ENCODE measurements around the gene FHOD3. TPM values are rescaled to one million over a fixed set of nuclear protein-coding genes. Genes with fewer than 3 reads are reported as not detected.

Gene FHOD3
- total RNA-seq, 1 donor from 2014 or later = 33.3 TPM

DNA sequence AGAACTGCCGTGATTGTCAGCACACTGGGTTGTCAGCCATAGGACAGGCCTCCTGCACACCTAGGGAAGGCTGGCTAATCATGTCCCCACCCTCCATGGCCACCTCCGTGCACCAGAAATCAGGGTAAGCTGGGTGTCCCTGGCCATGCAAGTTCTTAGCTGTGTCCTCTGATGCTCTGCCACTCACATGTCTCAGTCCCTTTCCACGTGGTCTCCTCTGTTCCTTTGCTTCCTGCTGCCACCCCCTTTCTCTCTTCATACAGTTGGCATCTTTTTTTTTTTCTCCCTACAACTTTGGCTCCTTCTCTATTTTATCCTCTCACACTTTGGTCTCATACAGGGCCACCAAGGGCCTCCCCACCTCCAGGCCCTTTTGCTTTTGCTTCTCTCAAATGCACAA, 377.6 kb downstream of the FHOD3 start:
- DNase-seq (ENCODE audit: low spot score) (no peak), ATAC-seq (no peak)
- intact Hi-C loops (cut with DNase I) = no loop called here

DNA sequence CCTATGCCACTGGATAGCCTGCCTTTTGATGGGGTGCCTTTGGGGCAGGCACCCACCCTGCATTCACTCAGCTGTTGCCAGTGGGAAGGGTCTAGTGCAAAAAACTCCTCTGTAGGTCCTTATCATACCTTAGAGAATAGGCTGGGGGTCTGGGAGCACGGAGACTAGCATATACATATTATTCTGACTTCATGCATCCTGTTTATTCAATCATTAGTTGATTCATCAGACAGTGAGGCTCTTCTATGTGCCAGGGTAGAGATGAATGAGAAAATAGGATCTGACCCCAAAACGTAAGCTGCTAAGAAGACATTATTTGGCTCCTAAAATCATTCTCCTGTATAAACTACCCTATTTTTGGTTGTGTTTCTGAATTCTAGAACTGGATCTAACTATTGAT, 378.0 kb downstream of the FHOD3 start:
- ATAC-seq = no peak
- DNase-seq (ENCODE audit: low spot score) = no peak
- intact Hi-C loops (cut with DNase I) = no loop called here

DNA sequence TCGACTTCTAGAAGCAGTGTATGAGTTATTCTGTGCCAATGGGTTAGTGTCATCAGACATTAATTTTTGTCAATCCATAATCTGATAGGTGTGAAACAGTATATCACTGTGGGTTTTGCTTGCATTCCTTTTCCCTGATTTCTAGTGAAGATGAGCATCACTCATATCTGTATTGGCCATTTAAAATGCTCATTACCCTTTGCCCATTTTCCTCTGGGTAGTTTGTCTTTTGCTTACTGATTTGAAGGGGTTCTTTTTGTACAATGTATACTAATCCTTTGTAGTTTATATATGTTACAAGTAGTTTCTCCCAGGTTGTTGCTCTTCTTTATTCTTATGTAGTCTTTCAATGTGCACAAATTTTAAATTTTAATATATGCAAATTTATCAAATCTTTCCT, 379.1 kb downstream of the FHOD3 start:
- DNase-seq (ENCODE audit: low spot score) = no peak

DNA sequence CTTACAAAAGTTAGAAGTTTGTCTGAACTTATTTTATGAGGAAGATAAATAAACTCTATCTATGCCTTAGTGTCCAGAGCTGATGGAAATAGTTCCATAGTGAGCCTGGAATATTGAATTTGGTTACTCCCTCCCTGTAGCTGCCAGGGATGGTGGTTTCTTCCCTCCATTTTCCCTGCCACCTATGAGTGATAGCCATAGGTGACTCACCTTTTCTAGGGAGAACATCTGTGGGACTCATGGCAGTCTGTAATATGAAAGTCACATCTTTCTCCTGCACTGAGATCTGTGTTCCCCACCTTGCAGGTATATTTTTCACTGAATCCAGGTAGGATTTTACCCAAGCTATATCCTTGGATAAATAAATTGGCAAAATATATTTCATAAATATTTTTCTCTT, 382.5 kb downstream of the FHOD3 start:
- no peak for ATAC-seq
- intact Hi-C loops (cut with DNase I) = no loop called here
- DNase-seq (ENCODE audit: low spot score) = no peak

More for the DNA sequence above, 379.1 kb downstream of the FHOD3 start:
- no peak for ATAC-seq
- intact Hi-C loops (cut with DNase I) = no loop called here

DNA sequence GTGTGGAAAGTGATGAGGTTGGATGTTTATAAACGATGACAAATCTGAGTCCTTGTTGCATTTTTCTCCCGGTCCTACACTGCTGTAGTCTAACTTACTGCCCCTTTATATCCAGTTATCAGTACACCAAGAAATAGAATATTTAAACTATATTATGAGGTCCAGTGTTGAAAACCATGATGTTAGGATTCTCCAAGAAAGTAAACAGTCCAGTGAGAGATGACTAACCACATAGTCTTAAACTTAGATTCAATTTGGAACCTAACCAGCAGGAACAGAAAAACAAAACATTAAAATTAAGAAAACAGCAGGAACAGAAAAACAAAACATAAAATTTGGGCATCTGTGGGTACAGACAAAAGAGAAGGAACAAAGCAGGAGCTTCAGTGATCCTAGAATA, 388.1 kb downstream of the FHOD3 start:
- intact Hi-C loops (cut with DNase I) = no loop called here
- no peak for ATAC-seq
- no peak for DNase-seq (ENCODE audit: low spot score)

DNA sequence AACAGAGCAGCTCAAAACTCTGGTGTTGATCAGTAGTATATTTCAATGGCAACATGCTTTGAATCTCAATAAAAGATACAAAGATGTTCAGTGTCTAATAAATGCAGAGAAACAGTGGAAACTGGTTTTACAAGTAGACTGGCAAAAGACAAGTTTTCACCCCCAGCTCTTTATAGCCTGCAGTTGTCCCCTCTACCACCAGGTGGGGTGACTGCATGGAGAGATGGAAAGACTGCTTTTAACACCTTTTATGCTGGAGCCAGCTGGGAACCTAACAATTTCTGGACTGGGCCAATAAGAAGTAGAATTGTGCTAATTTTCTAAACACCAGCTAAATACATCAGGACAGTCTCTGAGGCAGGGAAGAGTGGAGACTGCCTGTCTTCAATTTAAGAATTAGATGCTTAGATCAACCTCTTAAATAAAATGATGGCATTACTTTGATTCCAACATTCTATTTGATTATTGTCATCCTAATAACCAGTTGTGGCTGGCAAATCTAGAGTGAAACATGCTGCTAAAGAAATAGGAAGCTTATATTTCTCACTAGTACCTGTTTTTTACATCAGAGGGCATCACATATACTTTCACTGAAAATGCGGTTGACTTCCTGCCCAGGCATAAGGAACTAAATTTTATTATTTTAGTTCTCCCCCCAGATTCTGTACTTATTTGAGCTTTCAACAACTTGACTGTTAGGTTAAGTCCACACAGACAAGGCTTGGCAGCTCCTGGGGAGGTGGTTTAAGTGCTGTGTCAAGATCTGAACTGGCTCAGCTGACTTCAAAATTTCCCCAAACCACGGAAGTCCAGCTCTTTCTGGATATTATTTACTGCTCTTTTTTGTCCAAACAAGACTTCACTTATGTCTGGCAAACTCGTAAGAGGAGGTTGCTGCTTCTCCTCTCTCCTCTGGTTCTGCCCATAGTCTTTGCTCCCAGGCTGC, 390.8 kb downstream of the FHOD3 start:
- peak; percentile 75 for ATAC-seq
- intact Hi-C loops (cut with DNase I) = no loop called here
- DNase-seq (ENCODE audit: low spot score) = peak; percentile 80

DNA sequence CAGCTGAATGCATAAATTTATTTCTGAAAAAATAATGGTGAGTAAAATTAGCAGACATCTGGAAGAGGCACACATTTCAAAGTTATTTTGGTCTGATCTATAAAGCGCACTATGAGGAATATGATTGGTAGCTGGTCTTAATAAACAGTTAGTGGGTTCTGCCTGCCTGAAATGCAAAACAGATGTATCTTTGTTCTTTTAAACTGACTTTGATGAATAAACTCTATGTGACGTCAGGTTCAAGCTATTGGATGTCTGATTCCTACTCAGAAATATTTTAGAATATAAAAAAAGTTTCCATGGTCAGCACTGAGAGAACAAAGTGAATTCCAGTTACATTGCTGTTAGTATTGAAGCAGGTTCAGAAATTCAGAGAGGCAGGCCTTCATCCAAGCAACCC, 394.9 kb downstream of the FHOD3 start:
- intact Hi-C loops (cut with DNase I) = loop anchor here (10.0 kb wide), 1 partner anchor 62 kb away; no protein-coding TSS in a partner anchor
- no peak for DNase-seq (ENCODE audit: low spot score)
- ATAC-seq = peak; percentile 45

DNA sequence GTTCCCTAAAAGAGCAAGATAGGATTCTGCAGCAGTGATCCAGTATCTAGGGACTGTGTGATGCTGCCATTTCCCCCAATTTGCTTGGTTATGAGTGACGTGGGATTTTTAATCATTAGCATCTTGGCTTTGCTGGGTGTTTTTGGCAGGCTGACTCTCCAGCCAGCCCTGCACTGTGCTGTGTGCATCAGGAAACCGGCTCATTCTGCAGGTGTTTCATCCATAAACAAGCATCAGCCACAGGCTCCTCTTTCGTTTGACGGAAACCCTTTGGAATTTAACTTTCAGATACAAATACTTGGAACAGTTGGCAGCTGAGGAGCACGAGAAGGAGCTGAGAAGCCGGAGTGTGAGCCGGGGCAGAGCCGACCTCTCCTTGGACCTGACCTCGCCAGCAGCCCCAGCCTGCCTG, 395.4 kb downstream of the FHOD3 start:
- peak; percentile 16 for ATAC-seq
- intact Hi-C loops (cut with DNase I) = loop anchor here (10.0 kb wide), 1 partner anchor 62 kb away; no protein-coding TSS in a partner anchor
- no peak for DNase-seq (ENCODE audit: low spot score)

DNA sequence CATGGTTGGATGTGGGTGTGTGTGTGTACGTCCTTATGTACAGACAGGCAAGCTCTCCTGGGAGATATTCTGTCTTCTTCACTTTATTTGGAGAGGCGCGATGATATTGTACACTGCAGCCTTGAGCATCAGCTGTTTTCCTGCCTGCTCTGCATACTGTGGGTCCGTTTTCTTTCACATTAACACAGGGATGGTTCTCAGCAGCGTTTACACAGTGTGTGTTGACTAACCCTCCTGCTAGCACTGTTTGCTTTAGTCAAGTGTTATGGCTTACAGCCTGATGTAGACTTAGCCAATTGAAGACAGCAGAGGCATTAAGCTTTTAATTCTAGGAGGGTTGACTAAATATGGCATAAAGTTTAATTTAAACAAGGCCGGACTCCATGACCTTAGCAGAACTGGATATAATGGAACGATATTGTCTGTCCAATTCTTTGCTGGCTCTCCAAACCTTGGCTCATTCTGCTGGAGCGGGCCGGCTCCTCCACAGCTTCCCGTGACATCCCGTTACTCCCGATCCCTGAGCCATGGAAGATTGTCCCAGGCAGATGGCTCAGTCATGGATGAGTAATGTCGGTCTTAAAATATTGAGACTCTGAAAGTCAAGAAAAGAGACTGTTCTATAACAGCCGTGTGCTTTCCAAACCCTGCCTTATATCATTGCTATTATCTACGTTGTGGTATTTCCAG, 396.6 kb downstream of the FHOD3 start:
- no peak for DNase-seq (ENCODE audit: low spot score)
- intact Hi-C loops (cut with DNase I) = loop anchor here (10.0 kb wide), 1 partner anchor 61 kb away; no protein-coding TSS in a partner anchor
- peak; percentile 64 for ATAC-seq

DNA sequence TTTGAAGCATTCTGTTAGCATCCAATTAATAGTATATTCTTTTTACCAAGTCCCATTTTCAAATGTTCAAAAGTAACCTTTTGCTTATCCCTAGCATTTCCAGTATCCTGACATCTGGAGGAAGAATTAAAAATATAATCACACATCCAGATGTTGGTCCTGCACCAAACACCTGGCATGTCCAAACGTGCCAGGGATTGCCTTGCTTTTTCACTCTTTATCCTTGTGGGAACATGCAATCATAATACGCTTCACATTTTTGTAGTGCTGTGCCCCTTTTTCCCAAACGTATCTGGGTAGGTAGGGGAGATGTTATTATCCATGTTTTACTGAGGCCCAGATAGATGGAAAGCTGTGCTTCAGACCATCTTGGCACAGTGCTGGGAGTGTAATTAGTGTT, 398.3 kb downstream of the FHOD3 start:
- DNase-seq (ENCODE audit: low spot score) = no peak
- no peak for ATAC-seq
- intact Hi-C loops (cut with DNase I) = loop anchor here (10.0 kb wide), 1 partner anchor 59 kb away; no protein-coding TSS in a partner anchor

DNA sequence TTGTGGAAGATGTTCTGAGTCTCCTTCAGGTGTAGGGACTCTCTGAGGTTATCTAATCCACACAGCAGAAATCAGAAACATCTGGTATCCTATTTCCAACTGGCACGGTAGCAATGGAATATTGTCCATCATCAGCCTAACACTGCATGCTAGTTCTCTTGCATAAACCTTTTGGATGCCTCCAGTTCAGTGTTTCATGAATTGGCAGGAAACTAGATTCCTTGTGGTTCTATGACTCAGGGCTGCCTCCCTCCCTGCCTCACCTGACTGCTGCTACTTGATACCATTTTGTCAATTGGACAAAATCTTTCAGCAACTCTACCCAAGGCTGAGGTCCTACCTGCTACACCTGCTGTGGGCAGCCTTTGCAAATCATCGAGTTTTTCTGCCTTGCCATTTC, 400.4 kb downstream of the FHOD3 start:
- intact Hi-C loops (cut with DNase I) = loop anchor here (10.0 kb wide), 1 partner anchor 57 kb away; no protein-coding TSS in a partner anchor
- DNase-seq (ENCODE audit: low spot score) (no peak), ATAC-seq (peak; percentile 78)

DNA sequence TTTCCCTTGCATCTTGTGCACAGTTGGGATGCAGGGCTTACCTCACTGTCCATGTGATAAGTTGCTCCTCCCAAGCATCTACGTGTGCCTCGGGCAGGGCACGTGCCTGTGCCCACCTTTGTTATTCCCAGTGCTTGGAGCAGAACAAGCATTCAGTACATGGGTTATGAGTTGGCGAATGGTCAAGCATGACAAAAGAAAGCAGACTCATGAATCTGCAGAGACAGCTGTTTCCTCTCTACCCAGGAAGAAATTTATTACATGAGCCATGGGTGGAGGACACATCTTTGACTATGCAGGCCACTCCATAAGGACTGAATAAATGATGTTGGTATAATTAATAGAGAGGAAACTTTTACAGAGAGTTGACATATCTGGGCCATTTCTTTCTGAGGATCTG, 403.4 kb downstream of the FHOD3 start:
- DNase-seq (ENCODE audit: low spot score) (no peak), ATAC-seq (no peak)
- intact Hi-C loops (cut with DNase I) = no loop called here

DNA sequence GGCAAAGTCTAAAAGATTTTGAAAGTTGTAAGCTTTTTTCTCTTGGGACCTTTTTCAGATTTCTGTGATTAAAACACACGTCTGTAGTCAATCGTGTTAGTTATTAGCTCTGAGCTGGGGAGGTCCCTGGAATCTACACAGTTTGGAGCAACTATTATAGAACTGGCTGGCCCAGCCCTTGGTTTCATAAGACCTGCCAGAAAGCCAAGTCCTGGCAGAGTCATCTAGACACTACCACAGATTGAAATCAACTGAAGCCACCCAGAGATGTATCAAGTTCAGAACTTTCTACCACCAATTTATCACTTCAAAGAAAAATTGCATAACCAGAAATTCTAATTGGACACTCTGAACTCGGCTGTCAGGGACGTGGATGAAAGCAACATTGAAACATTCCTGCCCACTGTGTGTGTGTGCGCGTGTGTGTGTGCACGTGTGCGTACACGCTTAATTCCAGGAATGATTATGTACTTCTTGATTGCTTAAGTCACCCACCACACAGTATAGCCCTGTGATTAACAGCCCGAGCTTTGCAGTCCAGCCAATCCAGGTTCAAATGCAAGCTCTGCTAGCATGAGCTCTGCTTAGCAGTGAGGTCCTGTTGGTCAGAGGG, 405.0 kb downstream of the FHOD3 start:
- DNase-seq (ENCODE audit: low spot score) = no peak
- intact Hi-C loops (cut with DNase I) = no loop called here
- ATAC-seq = peak; percentile 85

DNA sequence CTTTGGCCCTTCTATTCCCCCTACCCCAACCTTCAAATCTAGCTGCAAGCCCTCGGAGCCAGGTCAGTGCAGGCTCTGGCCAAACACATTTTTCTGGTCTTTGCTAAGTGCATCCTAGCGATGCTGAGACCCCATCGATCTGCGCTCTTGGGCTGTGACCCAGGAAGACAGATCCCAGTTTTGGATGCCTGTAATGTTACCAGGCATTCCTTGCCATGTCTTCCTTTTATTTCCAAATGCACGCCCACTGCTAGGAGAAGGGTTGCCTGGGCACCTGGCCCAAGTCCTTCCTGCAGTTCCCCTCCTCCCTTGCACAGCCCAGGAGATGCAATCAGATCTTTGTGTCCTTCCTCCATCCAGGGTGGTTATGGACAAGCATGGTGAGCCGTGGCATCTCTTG, 406.6 kb downstream of the FHOD3 start:
- no peak for ATAC-seq
- no peak for DNase-seq (ENCODE audit: low spot score)
- intact Hi-C loops (cut with DNase I) = no loop called here

DNA sequence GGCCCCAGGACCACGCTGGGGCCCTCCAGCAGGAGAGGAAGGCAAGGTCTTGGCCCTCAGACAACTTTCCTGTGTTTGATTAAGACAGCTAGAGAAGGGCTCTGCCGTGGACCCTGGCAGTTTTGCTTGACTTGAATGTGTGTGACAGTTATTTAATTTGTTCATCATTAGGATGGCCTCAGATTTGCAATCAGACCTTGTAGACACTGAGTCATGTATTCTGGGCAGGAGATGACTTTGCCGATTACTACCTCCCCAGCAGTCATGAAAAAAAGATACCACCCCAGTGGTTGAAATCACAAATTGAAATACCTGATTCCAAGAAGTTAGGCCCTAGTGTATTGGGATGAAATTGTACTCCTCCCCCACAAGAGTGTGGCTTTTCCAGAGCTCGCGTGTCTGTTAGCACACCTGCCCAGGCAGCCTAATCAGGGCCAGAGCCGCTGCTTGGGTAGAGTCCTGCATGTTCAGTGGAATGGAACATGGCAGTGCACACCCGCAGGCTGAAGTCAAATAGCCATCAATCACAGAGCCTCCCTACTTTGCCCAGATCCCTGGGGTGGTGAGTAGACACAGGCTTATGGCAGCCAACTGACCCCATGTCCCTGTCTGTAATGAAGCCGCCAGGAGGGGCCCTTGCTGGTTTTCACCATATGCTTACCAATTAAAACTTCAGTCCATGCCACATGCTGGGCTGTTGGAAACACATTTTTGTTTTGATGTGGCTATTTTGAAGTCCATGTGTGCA, 408.8 kb downstream of the FHOD3 start:
- intact Hi-C loops (cut with DNase I) = no loop called here
- ATAC-seq = no peak
- no peak for DNase-seq (ENCODE audit: low spot score)

DNA sequence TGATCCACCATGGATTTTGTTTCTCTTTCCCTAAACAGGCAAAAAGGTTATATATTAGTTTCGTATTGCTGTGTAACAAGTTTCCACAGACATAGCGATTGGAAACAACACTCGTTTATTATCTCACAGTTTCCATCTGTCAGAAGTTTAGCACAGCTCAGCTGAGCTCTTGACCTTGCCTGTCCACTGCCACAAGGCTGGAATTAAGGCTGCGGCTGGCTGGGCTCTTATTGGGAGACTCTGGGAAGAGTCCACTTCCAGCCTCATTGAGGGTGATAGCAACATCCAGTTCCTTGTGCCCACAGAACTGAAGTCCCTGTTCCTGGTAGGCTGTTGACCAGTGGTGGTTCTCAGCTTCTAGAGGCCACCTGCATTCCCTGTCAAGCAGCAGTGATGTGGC, 410.9 kb downstream of the FHOD3 start:
- no peak for ATAC-seq
- DNase-seq (ENCODE audit: low spot score) = no peak
- intact Hi-C loops (cut with DNase I) = no loop called here

DNA sequence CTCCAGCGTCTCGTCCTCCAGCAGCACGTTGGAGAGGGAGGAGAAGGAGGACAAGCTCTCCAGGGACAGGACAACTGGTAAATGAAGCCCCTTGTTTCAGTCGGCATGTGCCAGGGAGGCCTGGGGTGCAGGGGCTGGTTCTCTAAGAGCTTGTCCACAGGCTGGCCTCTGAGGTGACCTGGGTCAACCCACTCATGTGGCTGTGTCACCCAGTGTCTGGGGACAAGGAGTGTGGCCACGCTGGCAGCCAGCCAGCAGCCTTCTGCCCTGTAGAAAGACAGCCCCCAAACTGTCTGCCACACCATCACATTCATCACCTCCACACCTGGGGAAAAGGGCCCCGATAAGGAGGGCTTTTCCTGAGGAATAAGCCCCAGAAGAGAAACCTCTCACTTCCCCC, 411.8 kb downstream of the FHOD3 start:
- intact Hi-C loops (cut with DNase I) = no loop called here
- DNase-seq (ENCODE audit: low spot score) (no peak), ATAC-seq (no peak)

DNA sequence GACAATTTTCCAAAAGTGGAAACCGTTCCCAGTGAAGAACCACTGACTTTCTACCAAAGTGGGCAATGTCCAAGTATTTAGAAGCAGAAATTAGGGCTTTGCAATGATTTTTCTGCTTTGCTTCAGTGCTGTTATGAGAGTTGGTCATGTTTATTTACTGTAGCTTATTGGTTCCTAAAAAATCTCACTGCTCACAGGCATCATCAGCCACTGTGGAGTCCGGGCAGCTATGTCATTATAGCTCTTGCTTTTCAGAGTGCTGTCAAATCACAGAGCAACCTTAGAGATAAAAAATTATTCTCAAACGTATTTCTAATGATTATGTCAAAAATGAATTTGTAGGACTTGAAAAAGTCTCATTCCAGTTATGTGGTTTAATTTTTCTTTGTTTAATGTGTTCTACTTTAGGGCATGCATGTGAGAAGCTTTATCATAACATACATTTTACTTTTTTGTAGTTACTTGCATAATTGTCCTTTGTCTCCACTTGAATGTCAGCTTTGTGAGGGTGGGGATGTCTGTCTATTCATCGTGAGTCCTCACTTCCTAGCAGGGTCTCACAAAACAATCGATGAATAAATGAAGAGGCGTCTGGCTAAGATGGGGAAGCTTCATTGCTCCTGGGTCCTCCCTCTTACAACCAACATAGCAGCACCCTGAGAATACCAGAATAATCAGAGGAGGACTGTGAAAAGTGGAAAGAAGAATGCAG, 413.7 kb downstream of the FHOD3 start:
- intact Hi-C loops (cut with DNase I) = no loop called here
- DNase-seq (ENCODE audit: low spot score) (no peak), ATAC-seq (no peak)
